Right renal pelvis (tissue), 4 donors: ENCODE results near the gene C22orf23. TPM values are rescaled to one million over a fixed set of nuclear protein-coding genes. Genes with fewer than 3 reads are reported as not detected.
"Not testable (repeated sequence)": the region's sequence is repeated elsewhere in the genome, so short reads cannot be mapped to it uniquely, and the experiment has no call there.

ENCODE experiments used
- DNase-seq, 4 donors: peaks; one replicate each; pipeline ENCODE4 v3.0.0-alpha.2; 2013; ENCODE audit warnings: low read depth in 4 of 4, low spot score in 3 of 4, missing footprints in 1 of 4
- polyA plus RNA-seq, 4 donors: library from polyadenylated mRNA; unstranded; fragments of 120-200 nt; gene quantifications; one replicate each; pipeline ENCODE4 v1.2.1, GENCODE V29; 2013; ENCODE audit not compliant: insufficient read length in 4 of 4

Gene C22orf23
- polyA plus RNA-seq, 4 donors = 6.1 to 8.0 (median 6.8) TPM

GRCh38 chr22:37959231-37959825 is 5.9 kb upstream of the C22orf23 start:
- DNase-seq = no peak

GRCh38 chr22:37957232-37957631 is 3.8 kb upstream of the C22orf23 start:
- DNase-seq = no peak

GRCh38 chr22:37955825-37956397 is 2.5 kb upstream of the C22orf23 start:
- DNase-seq = not testable (repeated sequence)

- no peak for DNase-seq
Measured at GRCh38 chr22:37954686-37955085, 1.3 kb upstream of the C22orf23 start.

- no peak for DNase-seq
Measured at GRCh38 chr22:37953062-37953436, 352 bp downstream of the C22orf23 start.

- DNase-seq = not testable (repeated sequence)
Measured at GRCh38 chr22:37952629-37953028, 772 bp downstream of the C22orf23 start.

- DNase-seq = no peak
Measured at GRCh38 chr22:37951305-37951704, 2.1 kb downstream of the C22orf23 start.

- DNase-seq = not testable (repeated sequence)
Measured at GRCh38 chr22:37947142-37947795, 6.1 kb downstream of the C22orf23 start.

- DNase-seq = not testable (repeated sequence)
Measured at GRCh38 chr22:37944423-37944822, 9.0 kb downstream of the C22orf23 start.

GRCh38 chr22:37943825-37944198 is 9.6 kb downstream of the C22orf23 start:
- no peak for DNase-seq

- DNase-seq = no peak
Measured at GRCh38 chr22:37943136-37943824, 10.1 kb downstream of the C22orf23 start.

GRCh38 chr22:37942133-37942532 is 11.3 kb downstream of the C22orf23 start:
- DNase-seq = no peak

- DNase-seq = no peak
Measured at GRCh38 chr22:37940698-37941376, 12.6 kb downstream of the C22orf23 start.

- DNase-seq = peak; percentile 64 to 78 (median 67)
Measured at GRCh38 chr22:37933711-37934376, 19.6 kb downstream of the C22orf23 start.

- DNase-seq = no peak
Measured at GRCh38 chr22:37932821-37933578, 20.4 kb downstream of the C22orf23 start.

GRCh38 chr22:37932401-37932800 is 21.0 kb downstream of the C22orf23 start:
- no peak for DNase-seq

GRCh38 chr22:37931893-37932389 is 21.5 kb downstream of the C22orf23 start:
- no peak for DNase-seq

- DNase-seq = no peak
Measured at GRCh38 chr22:37930952-37931440, 22.4 kb downstream of the C22orf23 start.

GRCh38 chr22:37930270-37930951 is 23.0 kb downstream of the C22orf23 start:
- DNase-seq = no peak
